Measurements from ENCODE around the gene TACR1.
"Not testable (repeated sequence)": the region's sequence is repeated elsewhere in the genome, so short reads cannot be mapped to it uniquely, and the experiment has no call there.

The TACR1 gene

DNA sequence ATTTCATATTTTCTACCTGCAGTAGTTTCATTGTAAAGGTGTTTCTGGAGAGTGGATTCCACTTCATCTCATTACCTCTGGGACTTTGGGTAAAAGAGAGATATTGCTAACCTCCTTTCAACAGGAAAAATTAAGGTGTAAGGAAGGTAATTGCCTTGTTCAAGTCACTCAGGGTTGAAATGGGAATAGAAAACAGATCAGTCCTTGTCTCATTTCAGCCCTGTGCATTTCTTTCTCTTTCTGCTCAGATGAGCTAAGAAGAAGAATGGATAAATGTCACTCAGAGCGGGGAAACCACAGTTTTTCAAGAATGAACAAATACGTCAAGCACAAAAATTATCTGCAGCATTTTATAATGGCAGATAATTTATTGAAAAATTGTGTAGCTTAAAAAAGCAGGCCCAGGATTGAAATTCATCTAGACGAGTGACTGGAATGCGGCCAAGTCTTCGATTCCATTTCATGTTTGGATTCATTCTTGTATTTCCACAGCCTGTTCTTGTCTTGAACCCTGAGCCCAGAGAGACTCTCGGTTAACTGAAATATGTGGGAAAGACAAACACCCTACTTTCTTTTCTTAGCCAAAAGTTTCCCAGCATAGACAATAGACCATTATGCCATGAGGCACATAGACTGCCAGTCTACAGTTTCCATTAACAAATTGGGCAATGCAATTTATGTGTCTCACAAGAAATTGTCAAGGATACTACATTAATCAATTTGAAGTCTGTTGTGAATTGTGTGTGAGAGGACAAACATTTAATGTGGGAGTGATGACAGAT, 133.0 kb downstream of the TACR1 start:
- Histone ChIP-seq H3K36me3 (ENCODE audit: control insufficient read depth, insufficient read depth, low read length) (no peaks in the 10 kb centered on the region), H3K27ac (ENCODE audit: low read depth, low read length) (no peak overlapping the region), H3K9ac (ENCODE audit: low read length) (no peak overlapping the region), H3K4me1 (ENCODE audit: control insufficient read depth, insufficient read depth, low read length) (no peaks in the 10 kb centered on the region), H3K9me3 (ENCODE audit: control insufficient read depth, insufficient read depth, low read depth, low read length) (no peaks in the 10 kb centered on the region; the same call in 1 of the 2 replicates), H3K27me3 (ENCODE audit: control insufficient read depth, insufficient read depth, low read length) (no peaks in the 10 kb centered on the region), H3K4me3 (ENCODE audit: low read depth, low read length) (no peak overlapping the region)

- Histone ChIP-seq H3K27ac (ENCODE audit: low read depth, low read length) (no peak overlapping the region), H3K9me3 (ENCODE audit: control insufficient read depth, insufficient read depth, low read depth, low read length) (no peaks in the 10 kb centered on the region; the same call in 1 of the 2 replicates), H3K27me3 (ENCODE audit: control insufficient read depth, insufficient read depth, low read length) (no peaks in the 10 kb centered on the region), H3K4me1 (ENCODE audit: control insufficient read depth, insufficient read depth, low read length) (no peaks in the 10 kb centered on the region), H3K9ac (ENCODE audit: low read length) (no peak overlapping the region), H3K36me3 (ENCODE audit: control insufficient read depth, insufficient read depth, low read length) (no peaks in the 10 kb centered on the region), H3K4me3 (ENCODE audit: low read depth, low read length) (no peak overlapping the region)
These were observed 133.8 kb downstream of the TACR1 start for GRCh38 chr2:75065402-75066008.

DNA sequence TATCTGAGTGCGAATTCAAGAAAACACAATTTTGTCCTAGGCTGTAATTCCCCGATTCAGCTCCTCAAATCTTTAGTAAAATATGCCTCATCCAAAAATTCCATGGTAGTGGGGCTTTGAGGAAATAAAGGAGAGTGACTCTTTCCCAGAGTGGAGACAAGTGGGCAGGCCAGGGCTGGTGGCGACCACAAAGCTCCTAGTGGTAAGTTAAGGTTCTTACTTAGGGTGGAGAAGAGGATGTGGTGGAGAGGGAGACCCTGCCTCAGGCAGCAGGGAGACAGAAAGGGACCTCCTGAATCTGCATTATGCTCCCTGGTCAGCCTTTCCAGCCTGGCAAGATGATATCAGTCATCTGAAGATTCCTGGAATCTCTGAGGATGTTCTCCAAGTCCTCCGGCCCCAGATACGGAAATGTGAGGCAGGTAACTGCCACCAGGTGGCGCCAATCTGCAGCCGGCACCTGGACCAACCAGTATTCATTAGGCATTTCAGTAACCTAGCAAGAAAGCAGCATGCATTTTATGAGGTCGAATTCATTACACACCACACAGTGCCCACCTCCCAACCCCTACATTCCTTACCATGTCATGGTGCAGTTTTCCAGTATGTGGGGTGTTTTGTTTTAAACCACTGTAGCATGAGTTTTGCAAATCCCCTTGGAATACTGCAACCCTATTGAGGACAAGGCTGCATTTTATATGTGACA, 134.5 kb downstream of the TACR1 start:
- H3K27ac ChIP-seq (ENCODE audit: low read depth, low read length): no peak overlapping the region
- no peak overlapping the region for H3K4me3 ChIP-seq (ENCODE audit: low read depth, low read length)
- H3K9ac ChIP-seq (ENCODE audit: low read length): no peak overlapping the region
- no peaks in the 10 kb centered on the region; the same call in 1 of the 2 replicates for H3K9me3 ChIP-seq (ENCODE audit: control insufficient read depth, insufficient read depth, low read depth, low read length)
- peaks cover 5% of the 10 kb centered on the region for H3K4me1 ChIP-seq (ENCODE audit: control insufficient read depth, insufficient read depth, low read length)
- no peaks in the 10 kb centered on the region for H3K27me3 ChIP-seq (ENCODE audit: control insufficient read depth, insufficient read depth, low read length)
- H3K36me3 ChIP-seq (ENCODE audit: control insufficient read depth, insufficient read depth, low read length): no peaks in the 10 kb centered on the region

DNA sequence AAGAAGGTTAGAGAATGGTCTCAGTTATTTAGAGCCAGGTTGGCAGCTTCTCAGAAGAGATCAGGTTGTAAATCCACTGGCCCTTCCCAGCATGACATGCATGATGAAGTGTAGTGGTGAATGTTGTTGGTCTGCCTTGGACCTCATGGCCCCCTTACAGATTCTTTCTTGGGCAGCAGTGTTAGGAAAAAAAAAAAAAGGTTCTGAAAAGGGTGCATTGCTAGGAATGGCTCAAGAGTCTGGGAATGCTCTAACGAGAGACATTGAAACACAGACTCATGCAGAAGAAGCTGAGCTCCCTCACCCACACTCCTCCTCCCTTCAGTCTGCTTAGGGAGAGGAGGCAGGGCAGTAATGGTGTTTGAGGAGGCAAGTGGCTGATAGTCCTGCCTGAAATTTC, 135.4 kb downstream of the TACR1 start:
- H3K9me3 ChIP-seq (ENCODE audit: control insufficient read depth, insufficient read depth, low read depth, low read length): no peaks in the 10 kb centered on the region; the same call in 1 of the 2 replicates
- H3K27ac ChIP-seq (ENCODE audit: low read depth, low read length): no peak overlapping the region
- no peak overlapping the region for H3K4me3 ChIP-seq (ENCODE audit: low read depth, low read length)
- H3K4me1 ChIP-seq (ENCODE audit: control insufficient read depth, insufficient read depth, low read length): peaks cover 9% of the 10 kb centered on the region
- H3K9ac ChIP-seq (ENCODE audit: low read length): no peak overlapping the region
- H3K27me3 ChIP-seq (ENCODE audit: control insufficient read depth, insufficient read depth, low read length): no peaks in the 10 kb centered on the region
- H3K36me3 ChIP-seq (ENCODE audit: control insufficient read depth, insufficient read depth, low read length): no peaks in the 10 kb centered on the region

- Histone ChIP-seq H3K36me3 (ENCODE audit: control insufficient read depth, insufficient read depth, low read length) (no peaks in the 10 kb centered on the region), H3K27ac (ENCODE audit: low read depth, low read length) (no peak overlapping the region), H3K9ac (ENCODE audit: low read length) (no peak overlapping the region), H3K9me3 (ENCODE audit: control insufficient read depth, insufficient read depth, low read depth, low read length) (no peaks in the 10 kb centered on the region), H3K4me1 (ENCODE audit: control insufficient read depth, insufficient read depth, low read length) (peaks cover 52% of the 10 kb centered on the region), H3K27me3 (ENCODE audit: control insufficient read depth, insufficient read depth, low read length) (no peaks in the 10 kb centered on the region), H3K4me3 (ENCODE audit: low read depth, low read length) (no peak overlapping the region)
These were observed 140.9 kb downstream of the TACR1 start for GRCh38 chr2:75058427-75058826.

DNA sequence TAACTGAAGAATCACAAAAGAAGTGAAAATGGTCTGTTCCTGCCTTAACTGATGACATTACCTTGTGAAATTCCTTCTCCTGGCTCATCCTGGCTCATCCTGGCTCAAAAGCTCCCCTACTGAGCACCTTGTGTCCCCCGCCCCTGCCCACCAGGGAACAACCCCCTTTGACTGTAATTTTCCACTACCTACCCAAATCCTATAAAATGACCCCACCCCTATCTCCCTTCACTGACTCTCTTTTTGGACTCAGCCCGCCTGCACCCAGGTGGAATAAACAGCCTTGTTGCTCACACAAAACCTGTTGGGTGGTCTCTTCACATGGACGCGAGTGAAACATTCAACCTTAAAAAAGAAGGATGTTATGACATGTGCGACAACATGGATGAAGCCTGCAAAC, 142.2 kb downstream of the TACR1 start:
- H3K36me3 ChIP-seq (ENCODE audit: control insufficient read depth, insufficient read depth, low read length); H3K9me3 ChIP-seq (ENCODE audit: control insufficient read depth, insufficient read depth, low read depth, low read length); H3K27me3 ChIP-seq (ENCODE audit: control insufficient read depth, insufficient read depth, low read length): not testable (repeated sequence)
- H3K4me3 ChIP-seq (ENCODE audit: low read depth, low read length): peak overlapping the region; percentile 21; the same call in 1 of the 2 replicates
- peaks cover 57% of the 10 kb centered on the region for H3K4me1 ChIP-seq (ENCODE audit: control insufficient read depth, insufficient read depth, low read length)
- peak overlapping the region; percentile 81 for H3K9ac ChIP-seq (ENCODE audit: low read length)
- peak overlapping the region; percentile 92 for H3K27ac ChIP-seq (ENCODE audit: low read depth, low read length)

GRCh38 chr2:75055820-75056675, 143.3 kb downstream of the TACR1 start:
- peak overlapping the region; percentile 81 for H3K9ac ChIP-seq (ENCODE audit: low read length)
- H3K9me3 ChIP-seq (ENCODE audit: control insufficient read depth, insufficient read depth, low read depth, low read length): no peaks in the 10 kb centered on the region
- peak overlapping the region; percentile 92 for H3K27ac ChIP-seq (ENCODE audit: low read depth, low read length)

GRCh38 chr2:75055142-75055819, 144.0 kb downstream of the TACR1 start:
- Histone ChIP-seq H3K27me3 (ENCODE audit: control insufficient read depth, insufficient read depth, low read length) (no peaks in the 10 kb centered on the region), H3K27ac (ENCODE audit: low read depth, low read length) (peak overlapping the region; percentile 77), H3K4me1 (ENCODE audit: control insufficient read depth, insufficient read depth, low read length) (peaks cover 56% of the 10 kb centered on the region), H3K4me3 (ENCODE audit: low read depth, low read length) (peak overlapping the region; percentile 25), H3K9me3 (ENCODE audit: control insufficient read depth, insufficient read depth, low read depth, low read length) (no peaks in the 10 kb centered on the region), H3K9ac (ENCODE audit: low read length) (peak overlapping the region; percentile 67), H3K36me3 (ENCODE audit: control insufficient read depth, insufficient read depth, low read length) (no peaks in the 10 kb centered on the region)

More at GRCh38 chr2:75055820-75056675, 143.3 kb downstream of the TACR1 start:
- H3K36me3 ChIP-seq (ENCODE audit: control insufficient read depth, insufficient read depth, low read length): no peaks in the 10 kb centered on the region
- peaks cover 57% of the 10 kb centered on the region for H3K4me1 ChIP-seq (ENCODE audit: control insufficient read depth, insufficient read depth, low read length)
- H3K4me3 ChIP-seq (ENCODE audit: low read depth, low read length): peak overlapping the region; percentile 25
- no peaks in the 10 kb centered on the region for H3K27me3 ChIP-seq (ENCODE audit: control insufficient read depth, insufficient read depth, low read length)

DNA sequence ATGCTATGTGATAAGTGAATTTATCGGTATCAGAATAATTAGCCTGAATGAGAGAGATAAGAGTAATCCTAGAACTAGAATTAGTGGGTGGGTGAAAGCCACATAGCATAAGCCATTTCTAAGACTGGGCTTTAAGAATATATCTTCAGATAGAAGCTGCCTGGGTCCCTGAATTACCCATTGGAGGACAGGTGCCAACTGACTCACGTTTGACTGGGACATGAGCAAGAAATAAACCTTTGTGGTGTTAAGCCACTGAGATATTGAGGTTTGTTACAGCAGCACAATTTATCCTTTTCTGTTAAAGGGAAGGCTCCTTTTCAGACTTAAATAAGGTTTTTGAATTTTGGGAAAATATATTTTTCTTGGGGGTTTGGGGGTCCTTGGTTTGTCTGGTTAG, 145.0 kb downstream of the TACR1 start:
- Histone ChIP-seq H3K4me1 (ENCODE audit: control insufficient read depth, insufficient read depth, low read length) (peaks cover 49% of the 10 kb centered on the region), H3K36me3 (ENCODE audit: control insufficient read depth, insufficient read depth, low read length) (no peaks in the 10 kb centered on the region), H3K9ac (ENCODE audit: low read length) (no peak overlapping the region), H3K9me3 (ENCODE audit: control insufficient read depth, insufficient read depth, low read depth, low read length) (no peaks in the 10 kb centered on the region), H3K4me3 (ENCODE audit: low read depth, low read length) (no peak overlapping the region), H3K27ac (ENCODE audit: low read depth, low read length) (no peak overlapping the region), H3K27me3 (ENCODE audit: control insufficient read depth, insufficient read depth, low read length) (no peaks in the 10 kb centered on the region)

DNA sequence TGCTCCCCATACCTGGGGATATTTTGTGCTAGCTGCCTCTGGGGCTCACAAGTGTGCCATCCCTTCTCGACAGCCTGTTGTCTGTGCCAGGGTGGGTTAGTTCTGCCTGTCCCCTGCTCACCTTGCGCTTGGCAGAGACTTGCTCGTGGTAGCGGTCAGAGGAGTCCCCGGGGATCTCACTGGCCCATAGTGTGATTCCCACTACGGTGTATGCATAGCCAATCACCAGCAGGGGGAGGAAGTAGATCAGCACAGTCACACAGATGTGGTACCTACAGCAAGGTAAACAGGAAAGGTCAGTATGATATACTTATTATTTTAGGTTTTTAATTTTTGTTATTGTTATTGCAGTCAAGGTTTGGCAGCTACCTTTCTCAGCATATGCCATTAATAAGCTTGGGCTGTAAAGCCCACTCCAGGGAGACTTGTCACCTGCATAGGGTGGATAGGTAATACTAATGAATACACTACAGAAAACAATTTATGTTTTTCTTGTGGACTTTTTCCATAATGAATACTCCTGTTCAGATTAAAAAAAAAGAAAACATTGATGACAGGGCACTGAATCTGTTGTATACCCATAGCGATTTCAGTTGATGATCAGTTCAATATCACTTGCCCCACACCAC, 145.7 kb downstream of the TACR1 start:
- Histone ChIP-seq H3K27ac (ENCODE audit: low read depth, low read length) (no peak overlapping the region), H3K27me3 (ENCODE audit: control insufficient read depth, insufficient read depth, low read length) (no peaks in the 10 kb centered on the region)

More for the DNA sequence above, 145.7 kb downstream of the TACR1 start:
- H3K4me1 ChIP-seq (ENCODE audit: control insufficient read depth, insufficient read depth, low read length): peaks cover 45% of the 10 kb centered on the region
- no peaks in the 10 kb centered on the region for H3K36me3 ChIP-seq (ENCODE audit: control insufficient read depth, insufficient read depth, low read length)
- no peak overlapping the region for H3K9ac ChIP-seq (ENCODE audit: low read length)
- no peak overlapping the region for H3K4me3 ChIP-seq (ENCODE audit: low read depth, low read length)
- no peaks in the 10 kb centered on the region for H3K9me3 ChIP-seq (ENCODE audit: control insufficient read depth, insufficient read depth, low read depth, low read length)
